Activated CD4-positive, alpha-beta memory T cell treated with anti-CD3 and anti-CD28 coated beads, Interleukin-2, amount 10 ng/mL, durations not matched to agents 7 days and 5 days (primary cell): ENCODE results near the gene TRNP1. TPM values are rescaled to one million over a fixed set of nuclear protein-coding genes. Genes with fewer than 3 reads are reported as not detected.

ENCODE experiments used
- CTCF ChIA-PET: fragments of 350-600 bp; sonication (Branson Sonifier 250); formaldehyde crosslinking; loops from one replicate; lab custom pipeline; 2021; ENCODE audit warnings: antibody characterized with exemption, inconsistent platforms; lab: Charles Lee
- POLR2A ChIA-PET: fragments of 350-600 bp; sonication (Branson Sonifier 250); formaldehyde crosslinking; loops from one replicate; lab custom pipeline; 2021; ENCODE audit warnings: antibody characterized with exemption; lab: Charles Lee
- DNase-seq: peaks from one replicate; pipeline ENCODE4 v3.0.0-alpha.2; 2020
- H3K27ac Mint-ChIP-seq: one replicate; pipeline ENCODE4 v1.8.0; 2021; ENCODE audit warnings: mild to moderate bottlenecking, mixed read lengths
- H3K27me3 Mint-ChIP-seq: one replicate; pipeline ENCODE4 v1.8.0; 2021; ENCODE audit warnings: mixed read lengths
- H3K36me3 Mint-ChIP-seq: one replicate; pipeline ENCODE4 v1.8.0; 2021; ENCODE audit warnings: low read depth, mixed read lengths
- H3K4me1 Mint-ChIP-seq: one replicate; pipeline ENCODE4 v1.8.0; 2021; ENCODE audit warnings: mixed read lengths
- H3K4me3 Mint-ChIP-seq: one replicate; pipeline ENCODE4 v1.8.0; 2021; ENCODE audit warnings: mild to moderate bottlenecking, mixed read lengths
- H3K9me3 Mint-ChIP-seq: one replicate; pipeline ENCODE4 v1.8.0; 2021; ENCODE audit warnings: mixed read lengths
- total RNA-seq, 2 experiments: library from RNA; stranded (reverse); gene quantifications; one replicate each; pipeline ENCODE4 v1.2.3, GENCODE V29; 2021

Gene TRNP1
- total RNA-seq, 2 experiments from 2014 or later: not detected

DNA sequence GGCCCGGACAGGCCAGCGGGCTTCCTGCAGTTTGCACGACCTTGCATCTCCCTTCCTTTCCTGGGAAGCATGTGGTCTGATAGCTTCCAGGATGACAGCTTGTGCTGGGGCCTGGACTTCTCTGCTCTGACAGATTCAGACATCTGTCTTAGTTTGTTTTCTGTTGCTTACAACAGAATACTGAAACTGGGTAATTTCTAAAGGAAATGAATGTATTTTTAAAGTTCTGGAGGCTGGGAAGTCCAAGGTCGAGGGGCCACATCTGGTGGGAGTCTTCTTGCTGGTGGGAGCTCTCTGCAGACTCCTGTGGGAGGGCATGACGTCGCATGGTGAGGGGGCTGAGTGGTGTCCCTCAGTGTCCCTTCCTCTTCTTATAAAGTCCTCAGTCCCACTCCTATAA is 54.4 kb downstream of the TRNP1 start:
- Mint-ChIP-seq H3K27me3 (no peaks in the 10 kb centered on the region), H3K36me3 (no peaks in the 10 kb centered on the region), H3K4me3 (no peak overlapping the region), H3K9me3 (no peaks in the 10 kb centered on the region), H3K27ac (no peak overlapping the region), H3K4me1 (peaks cover 24% of the 10 kb centered on the region)
- no peak for DNase-seq
- POLR2A ChIA-PET: no interaction called here
- CTCF ChIA-PET: interaction anchor here (0.6 to 7.5 kb wide), 3 partner anchors 8 to 48 kb away, joined by 4 to 284 read pairs (median 28); no protein-coding TSS in a partner anchor

- no peaks in the 10 kb centered on the region for H3K36me3 Mint-ChIP-seq
- no peaks in the 10 kb centered on the region for H3K27me3 Mint-ChIP-seq
- H3K9me3 Mint-ChIP-seq: no peaks in the 10 kb centered on the region
- H3K4me1 Mint-ChIP-seq: peaks cover 24% of the 10 kb centered on the region
- DNase-seq: no peak
- no peak overlapping the region for H3K27ac Mint-ChIP-seq
- ChIA-PET POLR2A (no interaction called here), CTCF (interaction anchor here (7.5 kb wide), 1 partner anchor 47 kb away, joined by 284 read pairs; no protein-coding TSS in a partner anchor)
- no peak overlapping the region for H3K4me3 Mint-ChIP-seq
Observed at GRCh38 chr1:27049100-27049499, 55.6 kb downstream of the TRNP1 start.

DNA sequence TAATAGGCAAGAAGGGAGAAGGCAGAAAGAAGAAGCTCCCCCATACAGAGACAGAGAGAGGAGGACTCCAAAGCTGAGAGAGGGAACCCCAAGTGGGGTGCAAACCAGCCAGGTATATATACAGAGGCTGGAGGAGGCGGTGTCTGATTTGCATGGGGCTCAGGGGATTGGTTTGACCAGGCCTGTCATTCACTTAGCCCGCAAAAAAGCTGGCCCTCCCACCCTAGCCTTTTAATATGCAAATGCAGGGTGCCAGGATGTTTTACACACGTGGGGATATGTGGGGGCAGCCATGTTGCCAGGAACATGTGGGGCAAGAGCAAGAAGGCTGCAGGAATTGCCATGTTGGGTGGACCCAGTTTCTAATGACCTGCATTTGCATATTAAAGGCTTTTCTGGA is 56.1 kb downstream of the TRNP1 start:
- no peak for DNase-seq
- H3K9me3 Mint-ChIP-seq: no peaks in the 10 kb centered on the region
- POLR2A ChIA-PET: no interaction called here
- CTCF ChIA-PET: no interaction called here
- no peak overlapping the region for H3K4me3 Mint-ChIP-seq
- H3K27me3 Mint-ChIP-seq: no peaks in the 10 kb centered on the region
- peaks cover 20% of the 10 kb centered on the region for H3K4me1 Mint-ChIP-seq
- H3K36me3 Mint-ChIP-seq: no peaks in the 10 kb centered on the region
- no peak overlapping the region for H3K27ac Mint-ChIP-seq

Other genes starting within 250 kb of the TRNP1 start
- gene PIGV, start 205.7 kb upstream of the TRNP1 start, total RNA-seq: 10 to 100 TPM; 16.6 to 16.9 TPM
- 10 to 100 TPM; 73.3 to 76.3 TPM for gene ZDHHC18, start 167.0 kb upstream of the TRNP1 start, total RNA-seq
- gene SFN, start 130.5 kb upstream of the TRNP1 start, total RNA-seq: 1 to 10 TPM; 4.9 to 5.0 TPM
- gene GPN2, start 103.4 kb upstream of the TRNP1 start, total RNA-seq: 10 to 100 TPM; 29.4 to 31.4 TPM
- gene GPATCH3, start 93.2 kb upstream of the TRNP1 start, total RNA-seq: 10 to 100 TPM; 16.0 to 16.7 TPM
- gene NR0B2, start 79.7 kb upstream of the TRNP1 start, total RNA-seq: not detected
- 10 to 100 TPM; 55.5 to 56.1 TPM for gene NUDC, start 71.9 kb upstream of the TRNP1 start, total RNA-seq
- under 1 TPM in 1 of 2 experiments, not detected in 1; 0.13 TPM for gene KDF1, start 33.2 kb upstream of the TRNP1 start, total RNA-seq
- not detected for gene TENT5B, start 19.2 kb downstream of the TRNP1 start, total RNA-seq
- gene SLC9A1, start 161.4 kb downstream of the TRNP1 start, total RNA-seq: 10 to 100 TPM; 26.6 to 27.5 TPM
- gene WDTC1, start 240.9 kb downstream of the TRNP1 start, total RNA-seq: 10 to 100 TPM; 45.4 to 47.1 TPM